ENCODE data around the gene FBXL15. TPM values are rescaled to one million over a fixed set of nuclear protein-coding genes. Genes with fewer than 3 reads are reported as not detected.
"Not testable (repeated sequence)": the region's sequence is repeated elsewhere in the genome, so short reads cannot be mapped to it uniquely, and the experiment has no call there.

FBXL15 gene
- total RNA-seq, 1 donor from 2014 or later = 12.3 TPM

GRCh38 chr10:102452672-102453340 is 32.2 kb downstream of the FBXL15 start:
- peak overlapping the region; percentile 46 for H3K27ac ChIP-seq (replicated peaks)
- H3K27me3 ChIP-seq (ENCODE audit: low read depth) = no peaks in the 10 kb centered on the region
- intact Hi-C loops (cut with micrococcal nuclease) = no loop called here
- H3K36me3 ChIP-seq = no peaks in the 10 kb centered on the region
- DNase-seq = no peak
- H3K4me1 ChIP-seq = peaks cover 28% of the 10 kb centered on the region
- TF ChIP-seq CTCF (IDR thresholded peaks at IDR 0.05; ENCODE audit: borderline replicate concordance) = no peak
- no peaks in the 10 kb centered on the region for H3K9me3 ChIP-seq (replicated peaks)
- H3K4me3 ChIP-seq = no peak overlapping the region

GRCh38 chr10:102453502-102453901 is 32.9 kb downstream of the FBXL15 start:
- H3K27ac ChIP-seq (replicated peaks) = peak overlapping the region; percentile 46
- peaks cover 28% of the 10 kb centered on the region for H3K4me1 ChIP-seq
- intact Hi-C loops (cut with micrococcal nuclease) = no loop called here

GRCh38 chr10:102454662-102455487 is 34.2 kb downstream of the FBXL15 start:
- intact Hi-C loops (cut with micrococcal nuclease); H3K4me3 ChIP-seq; DNase-seq; H3K27ac ChIP-seq (replicated peaks); H3K36me3 ChIP-seq; H3K9me3 ChIP-seq (replicated peaks); H3K27me3 ChIP-seq (ENCODE audit: low read depth): not testable (repeated sequence)
- peaks cover 21% of the 10 kb centered on the region for H3K4me1 ChIP-seq

More at GRCh38 chr10:102453502-102453901, 32.9 kb downstream of the FBXL15 start:
- H3K9me3 ChIP-seq (replicated peaks) = no peaks in the 10 kb centered on the region
- TF ChIP-seq CTCF (IDR thresholded peaks at IDR 0.05; ENCODE audit: borderline replicate concordance) = no peak
- no peaks in the 10 kb centered on the region for H3K36me3 ChIP-seq
- H3K27me3 ChIP-seq (ENCODE audit: low read depth) = no peaks in the 10 kb centered on the region
- no peak overlapping the region for H3K4me3 ChIP-seq
- DNase-seq = no peak

GRCh38 chr10:102455893-102456471 is 35.3 kb downstream of the FBXL15 start:
- Histone ChIP-seq H3K36me3 (no peaks in the 10 kb centered on the region), H3K4me1 (peaks cover 17% of the 10 kb centered on the region), H3K9me3 (replicated peaks) (no peaks in the 10 kb centered on the region), H3K27ac (replicated peaks) (no peak overlapping the region), H3K27me3 (ENCODE audit: low read depth) (no peaks in the 10 kb centered on the region), H3K4me3 (no peak overlapping the region)
- TF ChIP-seq CTCF (IDR thresholded peaks at IDR 0.05; ENCODE audit: borderline replicate concordance) = no peak
- DNase-seq = no peak
- intact Hi-C loops (cut with micrococcal nuclease) = no loop called here

- TF ChIP-seq CTCF (IDR thresholded peaks at IDR 0.05; ENCODE audit: borderline replicate concordance) = no peak
- no peak overlapping the region for H3K27ac ChIP-seq (replicated peaks)
- no peak overlapping the region for H3K4me3 ChIP-seq
- DNase-seq = no peak
- H3K27me3 ChIP-seq (ENCODE audit: low read depth) = no peaks in the 10 kb centered on the region
- H3K4me1 ChIP-seq = peaks cover 23% of the 10 kb centered on the region
- no peaks in the 10 kb centered on the region for H3K9me3 ChIP-seq (replicated peaks)
- intact Hi-C loops (cut with micrococcal nuclease) = no loop called here
- no peaks in the 10 kb centered on the region for H3K36me3 ChIP-seq
Observed at GRCh38 chr10:102457591-102458150, 37.0 kb downstream of the FBXL15 start.

Data from left ventricle myocardium inferior (tissue), 1 donor.